HEK293 (cell line): ENCODE data around the gene ACP4.

Source experiments
- CTCF ChIA-PET: fragments of 350-600 bp; formaldehyde crosslinking; extraction: SDS; loops from one replicate; lab custom pipeline; 2021; ENCODE audit warnings: antibody characterized with exemption; lab: Yijun Ruan, JAX
- POLR2A ChIA-PET: fragments of 300-600 bp; formaldehyde crosslinking; extraction: SDS; loops from one replicate; lab custom pipeline; 2020; ENCODE audit warnings: antibody characterized with exemption, inconsistent platforms; lab: Yijun Ruan, JAX
- H3K27ac ChIP-seq: fragments of 200-500 bp; sonication (Bioruptor generic); 2 replicates; pipeline ENCODE4 v1.5.1; 2014; ENCODE audit warnings: low read depth, low read length, control low read depth, inconsistent platforms; ENCODE audit errors: extremely low read depth
- H3K36me3 ChIP-seq, 2 experiments: fragments of 200-500 bp in 1 of 2; sonication (Bioruptor generic) in 1 of 2; 1 replicate in 1 of 2; 2 replicates in 1 of 2; pipeline ENCODE4 v1.5.1; 2014 to 2017; ENCODE audit warnings: inconsistent platforms in 2 of 2, low read length in 2 of 2; ENCODE audit not compliant: control insufficient read depth in 2 of 2, insufficient read depth in 1 of 2
- H3K4me1 ChIP-seq: fragments of 200-500 bp; sonication (Bioruptor generic); 2 replicates; pipeline ENCODE4 v1.5.1; 2014; ENCODE audit warnings: mild to moderate bottlenecking, low read length, inconsistent platforms; ENCODE audit not compliant: control insufficient read depth, insufficient read depth
- H3K4me3 ChIP-seq: 2 replicates; pipeline ENCODE4 v1.5.1; 2011; ENCODE audit warnings: low read depth, mild to moderate bottlenecking, control low read depth, low read length, moderate library complexity
- H3K9me3 ChIP-seq: fragments of 200-500 bp; sonication (Bioruptor generic); 2 replicates; pipeline ENCODE4 v1.5.1; 2014; ENCODE audit warnings: low read depth, low read length, inconsistent platforms; ENCODE audit not compliant: control insufficient read depth, insufficient read depth
- GLIS1 ChIP-seq: fragments of 450-650 bp; formaldehyde crosslinking; IDR thresholded peaks from 2 replicates; pipeline ENCODE4 v1.5.1; 2016; ENCODE audit warnings: missing biosample characterization, missing genetic modification characterization
- IKZF3 ChIP-seq: fragments of 450-650 bp; IDR thresholded peaks from 2 replicates; pipeline ENCODE4 v1.5.0; 2018; ENCODE audit warnings: missing biosample characterization, mild to moderate bottlenecking, missing genetic modification characterization, moderate library complexity
- SCRT2 ChIP-seq: fragments of 450-650 bp; formaldehyde crosslinking; IDR thresholded peaks from 2 replicates; pipeline ENCODE4 v1.5.1; 2016; ENCODE audit warnings: missing biosample characterization, missing genetic modification characterization
- ZBTB49 ChIP-seq: fragments of 450-650 bp; formaldehyde crosslinking; IDR thresholded peaks from 2 replicates; pipeline ENCODE4 v1.5.1; 2016; ENCODE audit warnings: missing biosample characterization, missing genetic modification characterization, low read depth
- ZBTB7A ChIP-seq: fragments of 450-650 bp; formaldehyde crosslinking; IDR thresholded peaks from 2 replicates; pipeline ENCODE4 v1.5.1; 2016; ENCODE audit warnings: low read depth, missing biosample characterization, missing genetic modification characterization
- ZNF121 ChIP-seq: fragments of 450-650 bp; formaldehyde crosslinking; IDR thresholded peaks from 2 replicates; pipeline ENCODE4 v1.5.1; 2016; ENCODE audit warnings: missing biosample characterization, missing genetic modification characterization
- ZNF140 ChIP-seq: fragments of 450-650 bp; formaldehyde crosslinking; IDR thresholded peaks from 2 replicates; pipeline ENCODE4 v1.5.1; 2016; ENCODE audit warnings: missing biosample characterization, missing genetic modification characterization
- ZNF146 ChIP-seq: fragments of 450-650 bp; formaldehyde crosslinking; IDR thresholded peaks from 2 replicates; pipeline ENCODE4 v1.5.1; 2016; ENCODE audit warnings: missing biosample characterization, missing genetic modification characterization
- ZNF280D ChIP-seq: fragments of 450-650 bp; formaldehyde crosslinking; IDR thresholded peaks from 2 replicates; pipeline ENCODE4 v1.5.1; 2016; ENCODE audit warnings: missing biosample characterization, missing genetic modification characterization
- ZNF366 ChIP-seq: fragments of 450-650 bp; formaldehyde crosslinking; conservative IDR thresholded peaks from 2 replicates; pipeline ENCODE4 v1.5.1; 2016; ENCODE audit warnings: missing biosample characterization, missing genetic modification characterization
- ZNF398 ChIP-seq: fragments of 450-650 bp; formaldehyde crosslinking; IDR thresholded peaks from 2 replicates; pipeline ENCODE4 v1.5.1; 2017; ENCODE audit warnings: missing biosample characterization, missing genetic modification characterization
- ZNF629 ChIP-seq: fragments of 450-650 bp; formaldehyde crosslinking; IDR thresholded peaks from 2 replicates; pipeline ENCODE4 v1.5.1; 2017; ENCODE audit warnings: missing biosample characterization, missing genetic modification characterization
- TF ChIP-seq, protein P1 (sequence below): fragments of 450-650 bp; formaldehyde crosslinking; IDR thresholded peaks from 2 replicates; pipeline ENCODE4 v1.5.1; 2016; ENCODE audit warnings: missing biosample characterization, missing genetic modification characterization
- TF ChIP-seq, protein P2 (sequence below): fragments of 450-650 bp; formaldehyde crosslinking; IDR thresholded peaks from 2 replicates; pipeline ENCODE4 v1.5.1; 2016; ENCODE audit warnings: missing biosample characterization, missing genetic modification characterization

The ACP4 gene

GRCh38 chr19:50837300-50837699, 47.1 kb downstream of the ACP4 start (continued):
- TF ChIP-seq ZNF398 (tag by site-specific recombination) (0 out of 2 replicates have a peak, but pooled peaks have one; percentile 15), ZBTB49 (no peak), GLIS1 (tag by site-specific recombination) (peak; percentile 89), ZNF366 (tag by site-specific recombination) (peak; percentile 35; the same call in 1 of the 2 replicates), ZNF629 (peak; percentile 63), ZBTB7A (tag by site-specific recombination) (peak; percentile 57; the same call in 1 of the 2 replicates), SCRT2 (tag by site-specific recombination) (0 out of 2 replicates have a peak, but pooled peaks have one; percentile 14)
- TF ChIP-seq, protein P1, sequence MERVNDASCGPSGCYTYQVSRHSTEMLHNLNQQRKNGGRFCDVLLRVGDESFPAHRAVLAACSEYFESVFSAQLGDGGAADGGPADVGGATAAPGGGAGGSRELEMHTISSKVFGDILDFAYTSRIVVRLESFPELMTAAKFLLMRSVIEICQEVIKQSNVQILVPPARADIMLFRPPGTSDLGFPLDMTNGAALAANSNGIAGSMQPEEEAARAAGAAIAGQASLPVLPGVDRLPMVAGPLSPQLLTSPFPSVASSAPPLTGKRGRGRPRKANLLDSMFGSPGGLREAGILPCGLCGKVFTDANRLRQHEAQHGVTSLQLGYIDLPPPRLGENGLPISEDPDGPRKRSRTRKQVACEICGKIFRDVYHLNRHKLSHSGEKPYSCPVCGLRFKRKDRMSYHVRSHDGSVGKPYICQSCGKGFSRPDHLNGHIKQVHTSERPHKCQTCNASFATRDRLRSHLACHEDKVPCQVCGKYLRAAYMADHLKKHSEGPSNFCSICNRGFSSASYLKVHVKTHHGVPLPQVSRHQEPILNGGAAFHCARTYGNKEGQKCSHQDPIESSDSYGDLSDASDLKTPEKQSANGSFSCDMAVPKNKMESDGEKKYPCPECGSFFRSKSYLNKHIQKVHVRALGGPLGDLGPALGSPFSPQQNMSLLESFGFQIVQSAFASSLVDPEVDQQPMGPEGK, result peak; percentile 48; the same call in 1 of the 2 replicates

DNA sequence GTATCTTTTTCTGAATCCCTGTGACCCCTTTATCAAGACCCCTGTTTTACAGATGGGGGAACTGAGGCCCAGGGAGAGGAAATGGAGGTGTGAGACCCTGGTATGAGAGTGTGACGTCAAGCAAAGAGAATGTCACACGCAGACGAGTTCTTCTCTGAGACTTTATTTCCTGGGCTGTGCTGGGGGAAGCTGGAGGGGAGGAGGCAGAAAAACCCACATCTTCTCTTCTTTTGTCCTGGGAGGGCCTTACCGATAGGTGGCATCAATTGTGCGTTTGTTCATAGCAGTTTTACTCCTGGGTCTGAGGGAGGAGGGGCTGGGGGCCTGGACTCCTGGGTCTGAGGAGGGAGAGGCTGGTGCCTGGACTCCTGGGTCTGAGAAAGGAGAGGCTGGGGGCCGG, 48.0 kb downstream of the ACP4 start:
- TF ChIP-seq ZNF140 (tag by site-specific recombination), result no peak
- TF ChIP-seq, protein P2, sequence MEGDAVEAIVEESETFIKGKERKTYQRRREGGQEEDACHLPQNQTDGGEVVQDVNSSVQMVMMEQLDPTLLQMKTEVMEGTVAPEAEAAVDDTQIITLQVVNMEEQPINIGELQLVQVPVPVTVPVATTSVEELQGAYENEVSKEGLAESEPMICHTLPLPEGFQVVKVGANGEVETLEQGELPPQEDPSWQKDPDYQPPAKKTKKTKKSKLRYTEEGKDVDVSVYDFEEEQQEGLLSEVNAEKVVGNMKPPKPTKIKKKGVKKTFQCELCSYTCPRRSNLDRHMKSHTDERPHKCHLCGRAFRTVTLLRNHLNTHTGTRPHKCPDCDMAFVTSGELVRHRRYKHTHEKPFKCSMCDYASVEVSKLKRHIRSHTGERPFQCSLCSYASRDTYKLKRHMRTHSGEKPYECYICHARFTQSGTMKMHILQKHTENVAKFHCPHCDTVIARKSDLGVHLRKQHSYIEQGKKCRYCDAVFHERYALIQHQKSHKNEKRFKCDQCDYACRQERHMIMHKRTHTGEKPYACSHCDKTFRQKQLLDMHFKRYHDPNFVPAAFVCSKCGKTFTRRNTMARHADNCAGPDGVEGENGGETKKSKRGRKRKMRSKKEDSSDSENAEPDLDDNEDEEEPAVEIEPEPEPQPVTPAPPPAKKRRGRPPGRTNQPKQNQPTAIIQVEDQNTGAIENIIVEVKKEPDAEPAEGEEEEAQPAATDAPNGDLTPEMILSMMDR, result peak; percentile 47
- TF ChIP-seq, all 188 proteins: peak for 1
- H3K4me1 ChIP-seq, result no peaks in the 10 kb centered on the region; the same call in 1 of the 2 replicates
- no peak overlapping the region for H3K4me3 ChIP-seq
- CTCF ChIA-PET, result interaction anchor here (0.9 kb wide), 1 partner anchor 481 kb away, joined by 7 read pairs; no protein-coding TSS in a partner anchor
- no peaks in the 10 kb centered on the region for H3K9me3 ChIP-seq
- POLR2A ChIA-PET, result interaction anchor here (0.6 kb wide), 1 partner anchor 34 kb away, joined by 4 read pairs; no protein-coding TSS in a partner anchor
- no peaks in the 10 kb centered on the region for H3K36me3 ChIP-seq
- H3K27ac ChIP-seq, result no peak overlapping the region

GRCh38 chr19:50839712-50840655, 49.8 kb downstream of the ACP4 start:
- CTCF ChIA-PET, result interaction anchor here (0.6 to 1.9 kb wide), 5 partner anchors 24 to 163 kb away, joined by 3 to 6 read pairs (median 4); no protein-coding TSS in a partner anchor
- no peak overlapping the region for H3K27ac ChIP-seq

More at GRCh38 chr19:50839712-50840655, 49.8 kb downstream of the ACP4 start:
- Histone ChIP-seq H3K36me3 (no peaks in the 10 kb centered on the region), H3K4me1 (peaks cover 15% of the 10 kb centered on the region), H3K4me3 (no peak overlapping the region), H3K9me3 (no peaks in the 10 kb centered on the region)
- POLR2A ChIA-PET, result no interaction called here
- peak; percentile 97 for TF ChIP-seq ZNF121 (tag by site-specific recombination)
- TF ChIP-seq IKZF3 (tag by site-specific recombination), result no peak
- TF ChIP-seq ZNF146 (tag by site-specific recombination), result peak; percentile 48; the same call in 1 of the 2 replicates
- peak; percentile 59; the same call in 1 of the 2 replicates for TF ChIP-seq ZNF280D (tag by site-specific recombination)
